Pancreas (tissue), 10 donors: ENCODE measurements around the gene SURF4. TPM values are rescaled to one million over a fixed set of nuclear protein-coding genes. Genes with fewer than 3 reads are reported as not detected.
"Not testable (repeated sequence)": the region's sequence is repeated elsewhere in the genome, so short reads cannot be mapped to it uniquely, and the experiment has no call there.

ENCODE experiments used
- ATAC-seq, 4 donors: fragments of 200-7000 bp; cut with Tn5 transposase; one replicate each; pipeline versions ENCODE4 v1.8.0 to v1.9.1; 2020; ENCODE audit warnings: mild to moderate bottlenecking in 4 of 4, moderate library complexity in 4 of 4
- DNase-seq, 6 donors: peaks; one replicate each; pipeline ENCODE4 v3.0.0-alpha.2; 2020
- FAIRE-seq: peaks from 2 replicates; lab custom pipeline; 2012; peaks lifted over from hg19 to GRCh38; lab: Jason Lieb, UNC
- H3K27ac ChIP-seq, 4 donors: fragments of 200-600 bp; sonication (generic); 1 replicate in 3 of 4; 2 replicates in 1 of 4; pipeline versions ENCODE4 v1.5.0 to v1.8.0; 2020
- H3K27me3 ChIP-seq, 4 donors: fragments of 200-600 bp; one replicate each; pipeline ENCODE4 v1.8.0; 2021
- H3K36me3 ChIP-seq, 3 donors: fragments of 200-600 bp; sonication (generic) in 1 of 3; one replicate each; pipeline versions ENCODE4 v1.5.0 to v1.8.0; 2020 to 2021
- H3K4me1 ChIP-seq, 3 donors: fragments of 200-600 bp; one replicate each; pipeline ENCODE4 v1.8.0; 2021
- H3K4me3 ChIP-seq, 4 donors: fragments of 200-600 bp; sonication (generic) in 2 of 4; one replicate each; pipeline versions ENCODE4 v1.5.0 to v1.8.0; 2020 to 2021
- H3K9me3 ChIP-seq, 4 donors: fragments of 200-600 bp; one replicate each; pipeline ENCODE4 v1.8.0; 2021
- WGBS, 2 donors: extraction: QIAGEN DNeasy Blood & Tissue Kit; methylation state at CpG; one replicate each; pipeline ENCODE4 v1.1.7; 2013; 5-methylcytosine and 5-hydroxymethylcytosine counted together
- intact Hi-C, 3 donors: fragments of 100-400 bp; cut with DNase I; formaldehyde crosslinking; loops; one replicate each; pipeline versions ENCODE4 v1.11.1 to v1.14.2; 2022
- polyA plus RNA-seq, 2 donors: library from polyadenylated mRNA; stranded (reverse); fragments of 200-250 nt; gene quantifications; one replicate each; pipeline ENCODE4 v1.2.3, GENCODE V29; 2013
- total RNA-seq, 6 donors: library from RNA; stranded (reverse); fragmentation: NEBNext Ultra II Directional in 4 of 6; extraction: Animal tissue kit (Norgen Biotek cat#: 25700) in 4 of 6; gene quantifications; one replicate each; pipeline versions ENCODE4 v1.2.1 to v1.2.4, GENCODE V29; 2021 to 2023
- TF ChIP-seq, protein P1 (sequence below), 4 donors: fragments of 200-600 bp; sonication (generic) in 3 of 4; IDR thresholded peaks; one replicate each; pipeline versions ENCODE4 v1.5.0 to v1.8.0; 2021; ENCODE audit warnings: antibody characterized with exemption in 4 of 4
- donor health status: healthy with polysubstance abuse.
- donor health status: DM: no; HTN: no; CAD: no; lungs with moderate emphysema.
- donor health status: DM: no; HTN: no; CAD: no.
- donor health status: control.
- donor health status: control.
- donor health status: Bipolar disorder and iron deficiency.
- donor health status: DM: yes; HTN: yes; CAD: no.
- donor health status: DM: no; HTN: no; CAD: no.
- donor health status: DM: no; HTN: no; CAD: no.
- donor health status: DM: yes; HTN: yes; CAD: no.

The SURF4 gene
- total and polyA plus RNA-seq, 8 donors, result 63.1 to 132 (median 116) TPM

DNA sequence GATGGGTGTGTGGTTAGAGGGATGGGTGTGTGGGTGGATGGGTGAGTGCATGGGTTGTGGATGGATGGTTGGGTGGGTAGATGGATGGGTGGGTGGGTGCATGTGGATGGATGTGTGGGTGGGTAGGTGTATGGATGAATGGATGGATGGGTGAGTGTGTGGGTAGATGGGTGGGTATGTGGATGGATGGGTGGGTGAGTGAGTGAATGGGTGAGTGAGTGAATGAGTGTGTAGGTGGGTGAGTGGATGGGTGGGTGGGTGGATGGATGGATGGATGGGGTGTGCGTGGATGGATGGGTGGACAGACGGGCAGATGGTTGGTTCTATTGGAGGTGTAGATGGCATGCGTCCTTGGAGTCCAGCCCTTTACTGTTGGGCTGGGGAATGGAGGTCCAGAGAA is 17.5 kb upstream of the SURF4 start:
- ATAC-seq (no peak), DNase-seq (no peak), FAIRE-seq (no peak)
- TF ChIP-seq, protein P1, sequence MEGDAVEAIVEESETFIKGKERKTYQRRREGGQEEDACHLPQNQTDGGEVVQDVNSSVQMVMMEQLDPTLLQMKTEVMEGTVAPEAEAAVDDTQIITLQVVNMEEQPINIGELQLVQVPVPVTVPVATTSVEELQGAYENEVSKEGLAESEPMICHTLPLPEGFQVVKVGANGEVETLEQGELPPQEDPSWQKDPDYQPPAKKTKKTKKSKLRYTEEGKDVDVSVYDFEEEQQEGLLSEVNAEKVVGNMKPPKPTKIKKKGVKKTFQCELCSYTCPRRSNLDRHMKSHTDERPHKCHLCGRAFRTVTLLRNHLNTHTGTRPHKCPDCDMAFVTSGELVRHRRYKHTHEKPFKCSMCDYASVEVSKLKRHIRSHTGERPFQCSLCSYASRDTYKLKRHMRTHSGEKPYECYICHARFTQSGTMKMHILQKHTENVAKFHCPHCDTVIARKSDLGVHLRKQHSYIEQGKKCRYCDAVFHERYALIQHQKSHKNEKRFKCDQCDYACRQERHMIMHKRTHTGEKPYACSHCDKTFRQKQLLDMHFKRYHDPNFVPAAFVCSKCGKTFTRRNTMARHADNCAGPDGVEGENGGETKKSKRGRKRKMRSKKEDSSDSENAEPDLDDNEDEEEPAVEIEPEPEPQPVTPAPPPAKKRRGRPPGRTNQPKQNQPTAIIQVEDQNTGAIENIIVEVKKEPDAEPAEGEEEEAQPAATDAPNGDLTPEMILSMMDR (IDR thresholded peaks at IDR 0.05), result no peak
- Histone ChIP-seq H3K36me3 (no peaks in the 10 kb centered on the region), H3K27ac (no peak overlapping the region), H3K27me3 (no peaks in the 10 kb centered on the region), H3K9me3 (no peaks in the 10 kb centered on the region), H3K4me3 (no peak overlapping the region), H3K4me1 (no peaks in the 10 kb centered on the region)
- WGBS, 2 donors, result 63 to 81% methylated on average over 3 of the region's 3 CpGs
- intact Hi-C loops, result no loop called here

DNA sequence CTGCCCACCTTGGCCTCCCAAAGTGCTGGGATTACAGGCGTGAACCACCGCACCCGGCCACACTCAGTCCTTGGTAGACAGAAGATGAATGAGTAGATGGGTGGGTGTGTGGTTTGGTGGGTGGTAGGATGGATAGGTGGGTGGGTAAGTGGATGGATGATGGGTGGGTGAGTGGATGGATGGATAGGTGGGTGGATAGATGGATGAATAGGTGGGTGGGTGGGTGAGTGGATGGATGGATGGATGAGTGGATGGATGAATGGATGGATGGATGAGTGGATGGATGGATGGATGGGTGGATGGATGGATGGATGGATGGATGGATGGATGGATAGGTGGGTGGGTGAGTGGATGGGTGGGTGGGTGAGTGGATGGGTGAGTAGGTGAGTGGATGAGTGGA is 16.4 kb upstream of the SURF4 start:
- WGBS, 2 donors, result 85 to 91% methylated on average over 3 of the region's 3 CpGs
- H3K9me3 ChIP-seq, H3K4me1 ChIP-seq, intact Hi-C loops, H3K36me3 ChIP-seq, ATAC-seq, H3K27me3 ChIP-seq, DNase-seq, H3K4me3 ChIP-seq, FAIRE-seq, H3K27ac ChIP-seq: not testable (repeated sequence)

DNA sequence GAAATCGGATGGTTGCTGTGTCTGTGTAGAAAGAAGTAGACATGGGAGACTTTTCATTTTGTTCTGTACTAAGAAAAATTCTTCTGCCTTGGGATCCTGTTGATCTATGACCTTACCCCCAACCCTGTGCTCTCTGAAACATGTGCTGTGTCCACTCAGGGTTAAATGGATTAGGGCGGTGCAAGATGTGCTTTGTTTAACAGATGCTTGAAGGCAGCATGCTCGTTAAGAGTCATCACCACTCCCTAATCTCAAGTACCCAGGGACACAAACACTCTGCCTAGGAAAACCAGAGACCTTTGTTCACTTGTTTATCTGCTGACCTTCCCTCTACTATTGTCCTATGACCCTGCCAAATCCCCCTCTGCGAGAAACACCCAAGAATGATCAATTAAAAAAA is 15.6 kb upstream of the SURF4 start:
- DNase-seq, FAIRE-seq, H3K4me3 ChIP-seq, H3K9me3 ChIP-seq, H3K36me3 ChIP-seq, H3K27ac ChIP-seq, ATAC-seq, H3K27me3 ChIP-seq, intact Hi-C loops, H3K4me1 ChIP-seq: not testable (repeated sequence)
- WGBS, 2 donors, result 22 to 53% methylated on average over 2 to 3 of the region's 4 CpGs

DNA sequence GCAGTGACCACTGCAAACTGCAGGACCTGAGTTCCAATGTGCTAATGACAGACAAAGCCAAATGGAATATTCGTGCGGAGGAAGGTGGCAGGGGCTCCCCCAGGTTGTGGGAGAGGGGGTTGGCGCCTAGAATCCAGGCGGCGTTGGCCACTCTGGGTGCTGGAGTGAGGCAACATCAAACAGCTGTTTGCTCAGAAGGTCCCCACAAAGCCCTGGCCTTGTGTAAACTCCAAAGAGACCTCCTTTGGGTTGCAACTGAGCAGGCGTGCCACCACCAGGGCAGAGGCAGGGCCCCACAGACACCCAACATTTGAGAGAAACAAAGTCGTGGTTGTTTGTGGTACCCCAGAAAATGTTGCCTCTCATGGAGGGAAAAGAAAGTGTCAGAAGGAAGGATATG is 14.9 kb upstream of the SURF4 start:
- no peak for ATAC-seq
- Histone ChIP-seq H3K27ac (no peak overlapping the region), H3K36me3 (no peaks in the 10 kb centered on the region), H3K27me3 (no peaks in the 10 kb centered on the region), H3K9me3 (no peaks in the 10 kb centered on the region), H3K4me3 (no peak overlapping the region), H3K4me1 (no peaks in the 10 kb centered on the region)
- TF ChIP-seq, protein P1 (IDR thresholded peaks at IDR 0.05), result no peak
- intact Hi-C loops, result no loop called here
- no peak for FAIRE-seq
- DNase-seq, result no peak
- 64 to 67% methylated on average over 7 of the region's 7 CpGs for WGBS, 2 donors

DNA sequence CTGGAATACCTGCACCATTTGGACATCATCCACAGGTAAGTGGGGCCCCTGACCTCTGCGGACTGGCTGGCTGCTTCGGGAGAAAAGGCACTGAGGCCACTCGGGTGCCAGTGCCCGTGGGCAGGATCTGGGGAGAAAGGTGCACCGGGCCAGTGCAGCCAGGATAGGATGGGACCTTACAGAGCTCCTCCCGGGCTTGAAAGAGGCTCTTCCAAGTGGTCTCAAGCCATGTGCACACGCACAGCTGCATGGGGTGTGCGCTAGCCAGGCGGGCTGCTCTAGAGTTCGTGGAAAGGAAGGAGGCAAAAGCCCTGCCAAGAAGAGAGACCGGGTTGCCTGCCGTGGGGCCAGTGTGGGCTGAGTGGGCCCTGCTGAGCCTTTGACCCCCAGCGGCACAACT is 13.7 kb upstream of the SURF4 start:
- H3K9me3 ChIP-seq, result no peaks in the 10 kb centered on the region
- 79 to 84% methylated on average over 13 of the region's 13 CpGs for WGBS, 2 donors
- no peak for FAIRE-seq

DNA sequence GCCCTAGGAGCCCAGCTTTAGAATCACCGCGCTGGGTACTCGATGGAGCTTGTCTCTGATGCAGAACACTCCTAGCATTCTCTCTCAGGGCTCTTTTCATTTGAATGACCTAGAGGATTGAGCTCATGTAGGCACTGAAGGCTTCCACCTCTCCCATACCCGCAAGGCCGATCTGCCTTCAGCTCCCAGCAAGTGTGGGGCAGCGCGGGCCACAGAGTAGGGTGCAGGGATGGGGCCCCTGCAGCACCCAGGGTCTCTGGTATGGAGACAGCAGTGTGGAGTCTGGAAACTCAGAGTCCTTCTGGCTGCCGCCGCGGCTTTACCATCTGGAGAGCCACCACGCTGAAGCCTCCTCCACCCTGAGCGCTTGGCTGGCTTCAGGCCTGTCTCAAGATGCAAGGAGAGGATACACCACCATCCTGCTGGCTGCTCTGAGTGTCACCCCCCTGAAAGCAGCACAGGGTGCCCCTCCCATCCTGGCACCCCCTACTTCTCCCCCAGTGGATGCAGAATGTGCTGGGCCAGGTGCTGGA is 13.2 kb upstream of the SURF4 start:
- H3K4me1 ChIP-seq, result no peaks in the 10 kb centered on the region
- 95 to 97% methylated on average over 12 of the region's 12 CpGs for whole genome bisulfite sequencing, 2 donors
- DNase-seq (no peak), ATAC-seq (no peak), FAIRE-seq (no peak)
- H3K4me3 ChIP-seq, result no peak overlapping the region
- no peaks in the 10 kb centered on the region for H3K27me3 ChIP-seq
- TF ChIP-seq, protein P1 (IDR thresholded peaks at IDR 0.05), result no peak
- H3K36me3 ChIP-seq, result no peaks in the 10 kb centered on the region
- intact Hi-C loops, result no loop called here
- no peak overlapping the region for H3K27ac ChIP-seq
- no peaks in the 10 kb centered on the region for H3K9me3 ChIP-seq

More for the DNA sequence above, 13.7 kb upstream of the SURF4 start:
- ATAC-seq (no peak), DNase-seq (no peak)
- Histone ChIP-seq H3K4me3 (no peak overlapping the region), H3K4me1 (no peaks in the 10 kb centered on the region), H3K36me3 (no peaks in the 10 kb centered on the region), H3K27ac (no peak overlapping the region), H3K27me3 (no peaks in the 10 kb centered on the region)
- TF ChIP-seq, protein P1 (IDR thresholded peaks at IDR 0.05), result no peak
- intact Hi-C loops, result no loop called here
